Activated B cell treated with CpG ODN at 0.5 μM for 24 hours (primary cell): Measurements from ENCODE around the gene NKD2. TPM values are rescaled to one million over a fixed set of nuclear protein-coding genes. Genes with fewer than 3 reads are reported as not detected.

Source experiments
- ATAC-seq: fragments of 200-7000 bp; cut with Tn5 transposase; one replicate; pipeline ENCODE4 v1.10.0; 2021; ENCODE audit warnings: low read depth, mild to moderate bottlenecking, moderate library complexity
- CTCF ChIA-PET: fragments of 350-600 bp; sonication (Branson Sonifier 250); formaldehyde crosslinking; loops from one replicate; lab custom pipeline; 2021; ENCODE audit warnings: antibody characterized with exemption; lab: Charles Lee
- POLR2A ChIA-PET: fragments of 350-600 bp; sonication (Branson Sonifier 250); formaldehyde crosslinking; loops from one replicate; lab custom pipeline; 2021; ENCODE audit warnings: antibody characterized with exemption; lab: Charles Lee
- DNase-seq: peaks from one replicate; pipeline ENCODE4 v3.0.0; 2022
- H3K27ac Mint-ChIP-seq: one replicate; pipeline ENCODE4 v1.8.0; 2020; ENCODE audit warnings: mixed read lengths
- H3K27me3 Mint-ChIP-seq: one replicate; pipeline ENCODE4 v1.8.0; 2021; ENCODE audit warnings: mixed read lengths
- H3K36me3 Mint-ChIP-seq: one replicate; pipeline ENCODE4 v1.8.0; 2021; ENCODE audit warnings: low read depth, mixed read lengths
- H3K4me1 Mint-ChIP-seq: one replicate; pipeline ENCODE4 v1.8.0; 2021; ENCODE audit warnings: mixed read lengths
- H3K4me3 Mint-ChIP-seq: one replicate; pipeline ENCODE4 v1.8.0; 2020; ENCODE audit warnings: mild to moderate bottlenecking, mixed read lengths
- H3K9me3 Mint-ChIP-seq: one replicate; pipeline ENCODE4 v1.8.0; 2020; ENCODE audit warnings: mixed read lengths
- CTCF ChIP-seq: fragments of 200-600 bp; IDR thresholded peaks from one replicate; pipeline ENCODE4 v1.8.0; 2022; ENCODE audit warnings: antibody characterized with exemption, mild to moderate bottlenecking
- intact Hi-C: fragments of 100-400 bp; cut with micrococcal nuclease; formaldehyde crosslinking; loops from one replicate; pipeline ENCODE4 v1.15.1; 2024
- total RNA-seq: library from RNA; stranded (reverse); gene quantifications from 2 replicates; pipeline ENCODE4 v1.2.3, GENCODE V29; 2022

The NKD2 gene
- total RNA-seq, 1 donor from 2014 or later: 0.16 TPM

- ChIA-PET POLR2A (no interaction called here), CTCF (no interaction called here)
Measured at GRCh38 chr5:983238-983524, 25.4 kb upstream of the NKD2 start.

GRCh38 chr5:983568-983967, 25.0 kb upstream of the NKD2 start:
- ChIA-PET POLR2A (no interaction called here), CTCF (no interaction called here)
- DNase-seq (no peak), ATAC-seq (no peak)
- intact Hi-C loops: no loop called here
- Mint-ChIP-seq H3K4me1 (no peaks in the 10 kb centered on the region), H3K27ac (no peak overlapping the region), H3K9me3 (peaks cover 16% of the 10 kb centered on the region), H3K36me3 (no peaks in the 10 kb centered on the region), H3K27me3 (peaks cover 31% of the 10 kb centered on the region), H3K4me3 (no peak overlapping the region)
- TF ChIP-seq CTCF: no peak

More at GRCh38 chr5:983238-983524, 25.4 kb upstream of the NKD2 start:
- no peaks in the 10 kb centered on the region for H3K36me3 Mint-ChIP-seq
- peaks cover 28% of the 10 kb centered on the region for H3K27me3 Mint-ChIP-seq
- no peak overlapping the region for H3K4me3 Mint-ChIP-seq
- no peaks in the 10 kb centered on the region for H3K4me1 Mint-ChIP-seq
- peaks cover 15% of the 10 kb centered on the region for H3K9me3 Mint-ChIP-seq
- intact Hi-C loops: no loop called here
- no peak for TF ChIP-seq CTCF
- ATAC-seq (no peak), DNase-seq (no peak)
- H3K27ac Mint-ChIP-seq: no peak overlapping the region

- ChIA-PET POLR2A (no interaction called here), CTCF (no interaction called here)
- Mint-ChIP-seq H3K27ac (no peak overlapping the region), H3K9me3 (peaks cover 16% of the 10 kb centered on the region), H3K4me3 (no peak overlapping the region), H3K4me1 (peaks cover 2% of the 10 kb centered on the region), H3K27me3 (peaks cover 34% of the 10 kb centered on the region), H3K36me3 (no peaks in the 10 kb centered on the region)
- intact Hi-C loops: no loop called here
- DNase-seq (no peak), ATAC-seq (no peak)
- no peak for TF ChIP-seq CTCF
Measured at GRCh38 chr5:984774-985173, 23.8 kb upstream of the NKD2 start.

GRCh38 chr5:987761-988160, 20.8 kb upstream of the NKD2 start:
- Mint-ChIP-seq H3K4me3 (no peak overlapping the region), H3K27ac (no peak overlapping the region), H3K4me1 (peaks cover 14% of the 10 kb centered on the region), H3K36me3 (no peaks in the 10 kb centered on the region), H3K27me3 (peaks cover 50% of the 10 kb centered on the region), H3K9me3 (peaks cover 18% of the 10 kb centered on the region)
- POLR2A ChIA-PET: no interaction called here
- TF ChIP-seq CTCF: no peak
- DNase-seq (no peak), ATAC-seq (no peak)
- intact Hi-C loops: no loop called here
- CTCF ChIA-PET: no interaction called here

GRCh38 chr5:988322-988721, 20.3 kb upstream of the NKD2 start:
- Mint-ChIP-seq H3K4me1 (peaks cover 14% of the 10 kb centered on the region), H3K27ac (no peak overlapping the region), H3K36me3 (no peaks in the 10 kb centered on the region), H3K4me3 (no peak overlapping the region), H3K27me3 (peaks cover 50% of the 10 kb centered on the region), H3K9me3 (peaks cover 18% of the 10 kb centered on the region)
- ChIA-PET POLR2A (no interaction called here), CTCF (no interaction called here)
- TF ChIP-seq CTCF: no peak
- intact Hi-C loops: no loop called here
- no peak for ATAC-seq
- no peak for DNase-seq
